KBM-7 (cell line): ENCODE measurements around the gene CNOT9.
"Not testable (repeated sequence)": the region's sequence is repeated elsewhere in the genome, so short reads cannot be mapped to it uniquely, and the experiment has no call there.

Source experiments
- DNase-seq: peaks from one replicate; pipeline ENCODE4 v3.0.0-alpha.2; 2015
- in situ Hi-C: fragments of 300-500 bp; cut with MboI; formaldehyde crosslinking; loops from 2 replicates; pipeline ENCODE4 v1.14.3; 2020; ENCODE audit warnings: low sequenced_read_pairs, low pct_unique_long_range_greater_than_20kb, mixed read lengths

CNOT9 gene

GRCh38 chr2:218568190-218569037 is at the start of gene CNOT9, which contains the start of gene USP37:
Gene CNOT9, plus strand, starts transcription at chr2:218568839. Its CDS starts 116 bp downstream, at chr2:218568955.
Gene USP37, minus strand, starts transcription at chr2:218568351. Its CDS starts 9,698 bp downstream, at chr2:218558653.
- in situ Hi-C loops = no loop called here

GRCh38 chr2:218518876-218519275 is 49.8 kb upstream of the CNOT9 start:
- no peak for DNase-seq
- in situ Hi-C loops = no loop called here

More at GRCh38 chr2:218568190-218569037, at the start of gene CNOT9, which contains the start of gene USP37:
- DNase-seq = peak; percentile 98

- in situ Hi-C loops = no loop called here
- no peak for DNase-seq
Measured at GRCh38 chr2:218523651-218524050, 45.0 kb upstream of the CNOT9 start.

- in situ Hi-C loops, DNase-seq: not testable (repeated sequence)
Measured at GRCh38 chr2:218528409-218528808, 40.2 kb upstream of the CNOT9 start.

- in situ Hi-C loops = no loop called here
- no peak for DNase-seq
Measured at GRCh38 chr2:218529990-218530389, 38.6 kb upstream of the CNOT9 start.

- in situ Hi-C loops = no loop called here
- no peak for DNase-seq
Measured at GRCh38 chr2:218536804-218537494, 31.7 kb upstream of the CNOT9 start.

- DNase-seq = no peak
- in situ Hi-C loops = no loop called here
Measured at GRCh38 chr2:218540015-218540414, 28.6 kb upstream of the CNOT9 start.

GRCh38 chr2:218546012-218546411 is 22.6 kb upstream of the CNOT9 start:
- DNase-seq = no peak
- in situ Hi-C loops = no loop called here

GRCh38 chr2:218547511-218547910 is 21.1 kb upstream of the CNOT9 start:
- in situ Hi-C loops = no loop called here
- DNase-seq = no peak

GRCh38 chr2:218547978-218548377 is 20.7 kb upstream of the CNOT9 start:
- in situ Hi-C loops = no loop called here
- no peak for DNase-seq

- DNase-seq, in situ Hi-C loops: not testable (repeated sequence)
Measured at GRCh38 chr2:218554225-218554624, 14.4 kb upstream of the CNOT9 start.

GRCh38 chr2:218555527-218555926 is 13.1 kb upstream of the CNOT9 start:
- DNase-seq = no peak
- in situ Hi-C loops = no loop called here

GRCh38 chr2:218557941-218558340 is 10.7 kb upstream of the CNOT9 start:
- DNase-seq = peak; percentile 9
- in situ Hi-C loops = no loop called here

GRCh38 chr2:218558986-218559385 is 9.7 kb upstream of the CNOT9 start:
- DNase-seq = no peak
- in situ Hi-C loops = no loop called here

GRCh38 chr2:218564056-218564455 is 4.6 kb upstream of the CNOT9 start:
- in situ Hi-C loops = no loop called here
- no peak for DNase-seq

- peak; percentile 43 for DNase-seq
- in situ Hi-C loops = no loop called here
Measured at GRCh38 chr2:218566296-218566695, 2.3 kb upstream of the CNOT9 start.

GRCh38 chr2:218567797-218568189 is 846 bp upstream of the CNOT9 start:
- no peak for DNase-seq
- in situ Hi-C loops = no loop called here

GRCh38 chr2:218569038-218569431 is 396 bp downstream of the CNOT9 start:
- in situ Hi-C loops = no loop called here
- DNase-seq = no peak

GRCh38 chr2:218569661-218570500 is 1.2 kb downstream of the CNOT9 start:
- DNase-seq = no peak
- in situ Hi-C loops = no loop called here
